HAP-1 (cell line): ENCODE measurements around the gene FOLH1.
"Not testable (repeated sequence)": the region's sequence is repeated elsewhere in the genome, so short reads cannot be mapped to it uniquely, and the experiment has no call there.

Experiments
- DNase-seq, 2 experiments: peaks; one replicate each; pipeline ENCODE4 v3.0.0-alpha.2; 2016 to 2020; ENCODE audit warnings: low spot score in 2 of 2
- H3K27me3 ChIP-seq: fragments of 250-450 bp; sonication (Bioruptor Pico); 2 replicates; pipeline ENCODE4 v1.5.1; 2020; ENCODE audit warnings: low read depth, mild to moderate bottlenecking, moderate library complexity
- H3K36me3 ChIP-seq: fragments of 250-450 bp; sonication (Bioruptor Pico); replicated peaks from 2 replicates; pipeline ENCODE4 v1.5.1; 2020; ENCODE audit warnings: mild to moderate bottlenecking
- H3K4me1 ChIP-seq: fragments of 250-450 bp; sonication (Bioruptor Pico); 2 replicates; pipeline ENCODE4 v1.5.1; 2020; ENCODE audit warnings: mild to moderate bottlenecking
- H3K4me3 ChIP-seq: fragments of 250-450 bp; sonication (Bioruptor Pico); 2 replicates; pipeline ENCODE4 v1.5.1; 2020; ENCODE audit warnings: mild to moderate bottlenecking, moderate library complexity
- H3K9me3 ChIP-seq: fragments of 250-450 bp; sonication (Bioruptor Pico); 2 replicates; pipeline ENCODE4 v1.5.1; 2020; ENCODE audit warnings: mild to moderate bottlenecking, moderate library complexity
- in situ Hi-C: fragments of 300-500 bp; cut with MboI; formaldehyde crosslinking; loops from 3 replicates; pipeline ENCODE4 v1.14.3; 2020; ENCODE audit warnings: low sequenced_read_pairs, inconsistent platforms, mixed read lengths

The FOLH1 gene

DNA sequence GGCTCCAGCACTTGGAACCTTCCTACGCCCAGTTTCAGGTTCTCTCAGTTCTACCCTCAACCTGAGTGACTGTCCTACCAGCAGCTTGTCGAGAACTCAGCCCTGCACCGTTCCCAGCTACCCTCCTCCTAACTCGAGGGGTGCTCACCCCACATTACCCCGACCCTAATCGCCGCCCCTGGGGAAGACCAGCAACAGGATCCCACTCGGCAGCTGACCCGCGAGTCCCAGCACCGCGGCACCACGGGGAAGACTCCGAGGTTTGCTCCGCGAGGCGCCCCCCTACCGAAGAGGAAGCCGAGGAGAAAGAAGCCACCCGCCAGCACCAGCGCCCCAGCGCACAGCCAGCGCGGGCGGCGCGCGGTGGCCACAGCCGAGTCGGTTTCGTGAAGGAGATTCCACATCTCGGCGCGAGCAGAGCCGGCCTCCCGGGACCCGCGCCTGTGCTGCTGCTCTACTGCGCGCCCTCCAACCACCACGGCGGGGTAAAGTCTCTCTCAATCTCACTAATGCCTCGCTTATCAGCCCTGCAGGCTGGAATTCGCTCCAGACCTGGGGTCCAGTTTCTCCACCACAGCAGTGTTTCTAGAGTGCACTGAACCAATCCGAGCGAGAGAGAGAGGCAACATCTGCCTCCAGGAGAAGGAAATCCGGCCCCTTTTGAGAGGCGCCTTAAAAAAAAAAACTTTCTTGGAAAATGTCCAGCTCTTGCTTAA, at the start of gene FOLH1:
Gene FOLH1, minus strand, starts transcription at position 597 of the 716 bp plus-strand sequence. Its CDS starts 193 bp downstream, at position 404.
- no peaks in the 10 kb centered on the region for H3K4me1 ChIP-seq
- no peaks in the 10 kb centered on the region for H3K9me3 ChIP-seq
- peak within 1 kb of the TSS; percentile 22 for H3K4me3 ChIP-seq
- H3K27me3 ChIP-seq, result no peaks in the 10 kb centered on the region; the same call in 1 of the 2 replicates
- no peaks in the 10 kb centered on the region for H3K36me3 ChIP-seq
- in situ Hi-C loops, result no loop called here
- peak in 1 of 2 experiments; percentile 14 for DNase-seq

DNA sequence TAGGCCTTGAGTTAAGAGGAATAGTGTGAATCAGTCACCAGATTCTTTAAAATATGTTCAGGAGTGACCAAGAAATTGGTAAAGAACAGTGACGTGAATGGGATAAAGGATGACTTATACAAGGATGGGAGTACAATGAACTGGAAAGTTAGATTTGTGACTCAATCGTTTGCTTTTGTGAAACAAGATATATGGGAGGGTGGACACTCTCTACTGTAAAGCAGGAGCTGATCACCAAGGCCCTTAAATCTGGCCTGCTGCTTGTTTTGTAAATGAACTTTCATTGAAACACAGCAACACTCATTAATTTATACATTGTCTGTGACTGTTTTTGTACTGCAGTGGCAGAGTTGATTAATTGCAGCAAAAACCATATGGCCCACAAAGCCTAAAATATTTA, 46.7 kb upstream of the FOLH1 start:
- H3K4me1 ChIP-seq, H3K9me3 ChIP-seq, in situ Hi-C loops, H3K27me3 ChIP-seq, H3K36me3 ChIP-seq, DNase-seq, H3K4me3 ChIP-seq: not testable (repeated sequence)

DNA sequence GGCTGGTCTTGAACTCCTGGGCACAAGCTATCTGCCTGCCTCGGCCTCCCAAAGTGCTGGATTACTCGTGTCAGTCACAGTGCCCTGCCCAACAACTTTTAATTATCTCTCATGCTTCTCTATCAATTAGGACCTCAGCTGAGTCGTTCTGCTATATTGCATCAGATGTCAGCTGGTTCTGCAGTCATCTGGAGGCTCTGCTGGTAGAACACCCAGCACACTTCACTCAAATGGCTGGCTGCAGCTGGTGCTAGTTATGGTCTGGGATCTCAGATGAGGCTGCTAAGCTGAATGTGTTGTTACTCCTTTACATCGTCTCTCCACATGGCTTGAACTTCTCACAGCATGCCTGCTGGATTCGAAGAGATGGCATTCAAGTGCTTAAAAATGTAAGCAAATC, 42.8 kb upstream of the FOLH1 start:
- DNase-seq, H3K4me1 ChIP-seq, H3K9me3 ChIP-seq, H3K4me3 ChIP-seq, in situ Hi-C loops, H3K27me3 ChIP-seq, H3K36me3 ChIP-seq: not testable (repeated sequence)

DNA sequence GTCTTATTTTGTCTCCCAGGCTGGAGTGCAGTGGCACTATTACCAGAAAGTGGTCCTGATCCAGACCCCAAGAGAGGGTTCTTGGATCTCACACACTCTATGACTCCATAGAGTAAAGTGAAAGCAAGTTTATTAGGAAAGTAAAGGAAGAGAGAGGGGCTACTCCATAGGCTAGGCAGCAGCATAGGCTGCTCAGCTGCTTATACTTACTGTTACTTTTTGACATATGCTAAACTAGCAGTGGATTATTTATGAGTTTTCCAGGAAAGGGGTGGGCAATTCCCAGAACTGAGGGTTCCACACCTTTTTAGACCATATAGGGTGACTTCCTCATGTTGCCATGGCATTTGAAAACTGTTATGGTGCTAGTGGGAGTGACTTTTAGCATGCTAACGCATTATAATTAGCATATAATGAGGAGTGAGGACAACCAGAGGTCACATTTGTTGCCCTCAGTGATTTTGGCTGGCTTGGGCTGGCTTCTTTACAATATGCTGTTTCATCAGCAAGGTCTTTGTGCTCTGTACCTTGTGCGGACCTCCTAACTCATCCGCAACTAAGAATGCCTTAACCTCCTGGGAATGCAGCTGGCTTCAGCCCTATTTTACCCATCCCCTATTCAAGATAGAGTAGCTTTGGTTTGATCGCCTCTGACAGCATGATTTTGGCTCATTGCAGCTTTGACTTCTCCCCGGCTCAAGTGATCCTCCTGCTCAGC, 42.2 kb upstream of the FOLH1 start:
- DNase-seq, H3K36me3 ChIP-seq, H3K4me3 ChIP-seq, H3K27me3 ChIP-seq, H3K9me3 ChIP-seq, in situ Hi-C loops, H3K4me1 ChIP-seq: not testable (repeated sequence)

DNA sequence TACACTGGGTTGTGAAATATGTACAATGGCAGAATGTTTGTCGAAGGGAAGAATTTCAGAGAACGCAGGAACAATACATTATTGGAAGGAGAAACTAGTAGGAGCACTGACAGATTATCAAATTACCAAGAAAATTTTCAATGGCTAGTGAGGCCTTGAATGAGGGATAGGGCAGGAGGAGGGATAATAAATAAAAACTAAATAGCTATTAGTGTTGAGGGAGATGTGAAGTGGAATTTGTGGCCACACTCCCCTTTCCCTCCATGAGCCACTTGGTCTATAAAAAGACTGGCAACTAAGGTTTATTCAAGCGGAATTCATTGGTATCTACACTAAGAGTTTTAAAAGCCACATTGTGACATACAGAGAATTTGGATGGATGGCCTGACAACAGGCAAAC, 41.0 kb upstream of the FOLH1 start:
- H3K27me3 ChIP-seq, result not testable (repeated sequence)

DNA sequence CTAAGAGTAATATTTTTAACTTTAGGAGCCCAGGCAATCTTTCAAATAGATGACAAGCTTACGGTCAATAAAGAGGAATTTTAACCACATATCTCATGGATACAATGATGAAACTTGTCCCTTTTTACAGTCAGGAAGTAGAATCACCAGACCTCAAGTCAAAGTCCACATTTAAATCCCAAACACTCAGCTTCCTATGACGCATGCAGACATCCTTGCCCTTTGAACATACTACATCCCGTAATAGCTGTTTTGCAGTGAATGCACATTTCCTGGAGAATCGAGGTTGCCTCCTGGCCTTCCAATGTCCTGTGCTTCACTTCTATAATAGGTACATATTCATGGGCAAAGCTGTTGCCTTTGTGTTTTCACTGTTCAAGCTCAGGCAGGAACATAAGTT, 25.3 kb upstream of the FOLH1 start:
- H3K9me3 ChIP-seq, DNase-seq, H3K36me3 ChIP-seq, in situ Hi-C loops, H3K27me3 ChIP-seq, H3K4me3 ChIP-seq, H3K4me1 ChIP-seq: not testable (repeated sequence)

More for the DNA sequence above, 41.0 kb upstream of the FOLH1 start:
- H3K4me1 ChIP-seq, in situ Hi-C loops, DNase-seq, H3K36me3 ChIP-seq, H3K4me3 ChIP-seq, H3K9me3 ChIP-seq: not testable (repeated sequence)

DNA sequence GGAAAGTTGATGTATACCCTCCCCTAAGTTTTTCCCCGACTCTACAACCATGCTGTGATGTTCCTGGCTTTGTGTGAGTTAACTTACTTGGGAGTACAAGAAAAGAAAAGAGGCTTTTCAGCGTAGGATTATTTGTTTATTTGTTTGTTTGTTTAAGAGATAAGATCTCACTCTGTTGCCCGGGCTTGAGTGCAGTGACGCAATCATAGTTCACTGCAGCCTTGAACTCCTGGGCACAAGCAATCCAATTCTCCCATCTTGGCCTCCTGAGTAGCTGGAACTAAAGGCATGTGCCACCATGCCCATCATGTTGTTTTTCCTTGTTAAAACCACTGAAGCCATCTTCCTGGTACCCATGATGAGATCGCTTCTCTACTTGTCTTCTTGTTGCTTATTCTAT, 24.6 kb upstream of the FOLH1 start:
- in situ Hi-C loops, H3K4me3 ChIP-seq, H3K36me3 ChIP-seq, H3K27me3 ChIP-seq, DNase-seq, H3K9me3 ChIP-seq, H3K4me1 ChIP-seq: not testable (repeated sequence)

DNA sequence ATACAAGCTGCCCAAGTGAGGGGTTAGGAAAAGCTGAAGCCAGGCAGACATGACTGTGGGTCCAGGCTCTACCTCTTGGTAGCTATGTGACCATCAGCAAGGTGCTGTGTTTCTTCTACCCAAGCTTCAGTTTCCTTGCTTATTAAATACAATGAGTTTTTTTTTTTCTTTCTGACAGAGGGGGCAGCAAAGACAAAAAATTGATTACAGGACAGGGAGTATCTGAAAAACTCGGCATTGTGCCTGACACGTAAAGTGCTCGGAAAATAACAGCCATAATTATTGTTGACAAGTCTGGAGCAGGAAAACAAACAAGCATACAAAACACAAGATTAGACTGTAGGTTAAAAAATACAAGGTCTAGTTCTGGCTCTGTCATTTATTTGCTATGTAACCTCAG, 23.3 kb upstream of the FOLH1 start:
- DNase-seq, H3K9me3 ChIP-seq, H3K36me3 ChIP-seq, H3K27me3 ChIP-seq, H3K4me1 ChIP-seq, H3K4me3 ChIP-seq, in situ Hi-C loops: not testable (repeated sequence)

DNA sequence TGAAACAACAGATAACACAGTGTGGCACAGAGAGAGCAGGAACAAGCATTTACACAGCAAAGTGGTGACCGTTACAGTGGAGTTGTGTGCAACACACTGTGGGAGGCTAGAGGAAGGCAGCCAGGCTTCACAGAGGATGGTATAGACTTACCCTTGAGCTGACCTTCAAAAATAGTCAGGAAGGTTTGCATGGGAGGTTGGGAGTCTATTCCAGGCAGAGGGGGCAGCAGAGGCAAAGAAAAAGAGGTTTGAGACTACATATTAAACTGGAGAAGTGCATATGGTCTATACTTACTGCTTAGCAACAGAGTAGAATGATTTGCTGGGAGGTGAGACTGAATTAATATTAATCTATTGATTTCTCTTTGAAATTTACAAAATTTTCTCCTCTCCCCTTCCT, 22.1 kb upstream of the FOLH1 start:
- H3K27me3 ChIP-seq, H3K4me1 ChIP-seq, DNase-seq, H3K4me3 ChIP-seq, H3K9me3 ChIP-seq, in situ Hi-C loops, H3K36me3 ChIP-seq: not testable (repeated sequence)

DNA sequence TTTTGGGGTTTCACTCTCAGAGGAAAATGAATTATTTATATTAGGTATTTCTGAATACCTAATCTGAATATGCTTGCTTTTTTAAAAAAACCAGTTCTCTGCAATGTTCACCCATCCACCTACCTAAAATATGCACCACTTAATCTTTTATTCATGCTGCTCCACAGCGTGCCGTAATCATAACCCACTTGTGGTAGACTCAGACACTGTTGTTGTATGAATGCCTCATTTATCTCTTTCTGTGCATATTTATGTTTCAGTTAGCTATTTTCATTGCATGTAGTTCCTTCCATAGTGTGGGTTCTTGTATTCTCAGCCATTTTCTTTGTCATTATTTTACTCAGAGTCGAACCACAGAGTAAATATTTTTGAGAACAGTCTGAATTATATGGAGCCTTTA, 21.6 kb upstream of the FOLH1 start:
- H3K4me3 ChIP-seq, H3K9me3 ChIP-seq, DNase-seq, in situ Hi-C loops, H3K36me3 ChIP-seq, H3K27me3 ChIP-seq, H3K4me1 ChIP-seq: not testable (repeated sequence)

DNA sequence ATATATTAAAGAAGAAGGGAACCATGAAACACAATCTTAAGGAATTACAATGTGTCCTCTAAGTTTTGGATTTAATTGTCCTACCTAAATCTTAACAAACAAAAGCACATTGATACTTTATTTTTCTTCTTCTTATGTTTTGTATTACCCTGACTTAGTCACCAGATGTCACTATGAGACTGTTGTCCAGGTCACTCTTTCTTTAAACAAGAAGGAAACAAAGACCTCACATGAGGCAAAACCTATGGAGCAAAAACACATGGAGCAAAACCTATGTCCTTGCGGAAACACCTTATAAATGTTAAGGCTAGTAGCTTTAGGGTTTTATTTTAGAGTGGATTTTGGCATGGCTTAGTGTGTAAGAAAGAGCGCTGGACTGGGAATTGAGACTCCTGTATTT, 20.7 kb upstream of the FOLH1 start:
- H3K4me3 ChIP-seq, H3K27me3 ChIP-seq, H3K9me3 ChIP-seq, H3K36me3 ChIP-seq, in situ Hi-C loops, H3K4me1 ChIP-seq, DNase-seq: not testable (repeated sequence)

DNA sequence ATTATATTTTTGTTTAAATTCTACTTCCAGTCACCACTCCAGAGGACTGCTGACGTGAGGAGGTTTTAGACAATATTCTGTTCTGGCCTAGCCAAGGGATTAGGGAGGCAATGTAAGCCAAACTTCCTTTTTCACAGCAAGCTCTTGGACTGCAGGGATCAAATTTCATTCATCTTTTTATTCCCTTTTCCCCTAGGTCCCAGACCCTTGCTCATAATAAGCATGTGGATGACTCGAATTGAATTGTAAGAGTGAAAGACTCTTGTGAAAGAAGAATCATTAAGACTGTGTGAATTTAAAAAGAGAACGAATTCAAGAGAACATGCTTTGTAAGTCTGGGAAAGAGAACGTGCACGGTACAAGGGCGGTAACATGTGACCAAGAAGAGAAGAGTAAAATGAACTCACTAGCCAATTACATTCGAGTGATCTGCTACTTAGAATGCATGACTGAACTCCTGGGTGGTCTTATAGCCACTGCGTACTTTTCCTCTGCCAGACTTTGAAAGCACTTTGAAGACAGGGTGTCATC, 16.9 kb upstream of the FOLH1 start:
- DNase-seq, result not testable (repeated sequence)

DNA sequence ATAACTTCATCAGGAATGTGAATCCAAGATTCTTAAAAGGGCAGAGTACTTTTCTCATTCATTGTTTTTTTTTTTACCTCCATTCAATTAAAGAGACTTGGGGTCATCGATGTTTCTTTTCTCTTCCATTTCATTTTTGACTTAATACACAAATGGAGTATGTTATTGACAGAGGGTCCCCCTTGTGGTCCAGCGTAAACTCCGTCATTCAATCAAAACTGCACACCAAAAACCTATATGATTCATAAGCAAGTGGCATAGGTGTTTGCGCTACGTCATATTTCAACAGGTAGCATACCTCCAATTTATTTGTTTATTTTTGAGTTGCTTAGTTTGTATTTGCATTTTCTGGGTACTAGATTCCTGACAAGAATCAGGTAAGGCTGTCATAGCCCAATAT, 12.7 kb upstream of the FOLH1 start:
- Histone ChIP-seq H3K4me3 (no peak overlapping the region), H3K36me3 (no peaks in the 10 kb centered on the region), H3K4me1 (no peaks in the 10 kb centered on the region), H3K9me3 (no peaks in the 10 kb centered on the region), H3K27me3 (no peaks in the 10 kb centered on the region)
- in situ Hi-C loops, result no loop called here
- DNase-seq, result no peak

More for the DNA sequence above, 16.9 kb upstream of the FOLH1 start:
- H3K9me3 ChIP-seq, H3K36me3 ChIP-seq, H3K4me1 ChIP-seq, in situ Hi-C loops, H3K4me3 ChIP-seq, H3K27me3 ChIP-seq: not testable (repeated sequence)

DNA sequence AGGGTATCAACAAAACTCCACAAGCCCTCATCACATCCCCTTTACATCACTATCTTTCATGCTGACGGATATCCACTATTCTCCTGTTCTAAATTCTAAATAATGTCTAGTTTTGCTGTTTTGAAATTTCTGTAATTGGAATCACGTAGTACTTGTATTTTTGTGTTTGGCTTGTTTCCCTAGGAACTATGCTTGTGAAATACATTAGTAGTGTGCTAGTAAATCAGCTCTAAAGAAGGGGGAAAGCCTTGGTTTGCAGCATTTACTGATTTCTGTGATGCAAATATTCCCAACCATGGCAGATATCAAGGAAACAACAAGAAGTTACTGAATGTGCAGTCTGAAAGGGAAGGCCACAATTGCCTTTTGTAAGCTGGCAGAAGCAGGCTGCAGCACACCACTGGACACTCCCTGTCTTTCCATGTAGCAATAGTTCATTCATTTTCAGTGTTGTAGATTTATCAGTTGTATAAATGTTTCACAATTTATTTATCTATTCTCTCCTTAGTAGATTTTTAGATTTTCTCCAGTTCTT, 4.7 kb upstream of the FOLH1 start:
- DNase-seq, result no peak
- H3K36me3 ChIP-seq, result no peaks in the 10 kb centered on the region
- in situ Hi-C loops, result no loop called here
- no peaks in the 10 kb centered on the region for H3K9me3 ChIP-seq
- H3K27me3 ChIP-seq, result no peaks in the 10 kb centered on the region; the same call in 1 of the 2 replicates
- H3K4me3 ChIP-seq, result no peak overlapping the region
- H3K4me1 ChIP-seq, result no peaks in the 10 kb centered on the region
